Activated CD8-positive, alpha-beta memory T cell treated with anti-CD3 and anti-CD28 coated beads, Interleukin-2, amount 10 ng/mL, durations not matched to agents 7 days and 5 days (primary cell): ENCODE data around the gene TMEM270. TPM values are rescaled to one million over a fixed set of nuclear protein-coding genes. Genes with fewer than 3 reads are reported as not detected.
A peak's percentile ranks its signal among the peaks of the same experiment; 100 is the strongest.
"Not testable (repeated sequence)": the region's sequence is repeated elsewhere in the genome, so short reads cannot be mapped to it uniquely, and the experiment has no call there.

Source experiments
- ATAC-seq: fragments of 150-1000 bp; cut with Tn5 transposase; one replicate; pipeline ENCODE4 v1.10.0; 2021; ENCODE audit warnings: moderate library complexity
- CTCF ChIA-PET: fragments of 350-600 bp; sonication (Branson Sonifier 250); formaldehyde crosslinking; loops from one replicate; lab custom pipeline; 2021; ENCODE audit warnings: antibody characterized with exemption; lab: Charles Lee
- DNase-seq: peaks from one replicate; pipeline ENCODE4 v3.0.0-alpha.2; 2020
- H3K27ac Mint-ChIP-seq: one replicate; pipeline ENCODE4 v1.8.0; 2021; ENCODE audit warnings: mild to moderate bottlenecking, mixed read lengths
- H3K27me3 Mint-ChIP-seq: one replicate; pipeline ENCODE4 v1.8.0; 2021; ENCODE audit warnings: mixed read lengths
- H3K36me3 Mint-ChIP-seq: one replicate; pipeline ENCODE4 v1.8.0; 2021; ENCODE audit warnings: mild to moderate bottlenecking, mixed read lengths
- H3K4me1 Mint-ChIP-seq: one replicate; pipeline ENCODE4 v1.8.0; 2021; ENCODE audit warnings: mixed read lengths
- H3K4me3 Mint-ChIP-seq: one replicate; pipeline ENCODE4 v1.8.0; 2021; ENCODE audit warnings: mild to moderate bottlenecking, moderate library complexity, mixed read lengths
- H3K9me3 Mint-ChIP-seq: one replicate; pipeline ENCODE4 v1.8.0; 2022; ENCODE audit warnings: low read depth, mixed read lengths
- total RNA-seq, 2 experiments: library from RNA; stranded (reverse); gene quantifications; one replicate each; pipeline ENCODE4 v1.2.3, GENCODE V29; 2021

The TMEM270 gene, protein sequence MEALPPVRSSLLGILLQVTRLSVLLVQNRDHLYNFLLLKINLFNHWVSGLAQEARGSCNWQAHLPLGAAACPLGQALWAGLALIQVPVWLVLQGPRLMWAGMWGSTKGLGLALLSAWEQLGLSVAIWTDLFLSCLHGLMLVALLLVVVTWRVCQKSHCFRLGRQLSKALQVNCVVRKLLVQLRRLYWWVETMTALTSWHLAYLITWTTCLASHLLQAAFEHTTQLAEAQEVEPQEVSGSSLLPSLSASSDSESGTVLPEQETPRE
- not detected for total RNA-seq

DNA sequence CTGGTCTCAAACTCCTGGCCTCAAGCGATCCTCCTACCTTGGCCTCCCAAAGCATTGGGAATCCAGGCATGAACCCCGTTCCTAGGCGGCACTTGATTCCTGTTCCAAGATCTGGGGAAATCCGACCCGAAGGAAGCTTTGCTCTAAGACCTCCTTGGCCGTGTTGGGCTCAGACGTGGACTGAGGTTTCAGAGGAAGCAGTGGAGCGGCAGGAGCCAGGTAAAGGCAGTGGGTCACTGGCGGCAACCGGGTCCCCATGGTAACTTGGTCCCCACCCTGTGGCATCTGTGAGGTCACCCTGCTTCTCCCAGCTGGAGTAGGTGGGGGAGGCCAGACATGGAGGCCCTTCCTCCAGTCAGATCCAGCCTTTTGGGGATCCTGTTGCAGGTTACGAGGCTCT lies at the start of gene TMEM270:
TMEM270 (plus strand) TSS at position 301 of the 400 bp plus-strand sequence; CDS start at position 337, 36 bp downstream.
- H3K36me3 Mint-ChIP-seq, result no peaks in the 10 kb centered on the region
- CTCF ChIA-PET, result no interaction called here

DNA sequence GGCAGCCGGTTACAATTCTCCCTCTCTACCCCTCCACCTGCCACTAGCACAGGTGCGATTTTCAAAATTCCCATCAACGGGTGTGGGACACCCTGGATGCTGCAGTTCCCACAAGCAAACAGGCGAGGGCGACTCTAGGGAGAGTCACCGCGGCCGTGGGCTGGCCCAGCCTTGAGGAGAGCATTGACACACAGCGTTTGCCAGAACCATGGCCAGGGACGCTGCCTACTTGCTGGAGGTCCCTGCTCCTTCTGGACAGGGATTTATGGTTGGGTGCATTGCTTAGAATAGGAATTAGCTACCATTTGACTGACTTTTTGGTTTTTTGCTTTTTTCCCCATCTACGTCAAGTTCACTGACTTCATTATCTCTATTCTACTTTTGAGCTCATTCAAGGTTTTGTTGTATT lies 49.2 kb upstream of the TMEM270 start:
- ATAC-seq, result peak; percentile 78

More for the DNA sequence above, at the start of gene TMEM270:
- ATAC-seq (no peak), DNase-seq (no peak)
- no peak within 1 kb of the TSS for H3K4me3 Mint-ChIP-seq
- peaks cover 14% of the 10 kb centered on the region for H3K27me3 Mint-ChIP-seq
- H3K9me3 Mint-ChIP-seq, result no peaks in the 10 kb centered on the region
- peaks cover 4% of the 10 kb centered on the region for H3K4me1 Mint-ChIP-seq
- no peak within 1 kb of the TSS for H3K27ac Mint-ChIP-seq

DNA sequence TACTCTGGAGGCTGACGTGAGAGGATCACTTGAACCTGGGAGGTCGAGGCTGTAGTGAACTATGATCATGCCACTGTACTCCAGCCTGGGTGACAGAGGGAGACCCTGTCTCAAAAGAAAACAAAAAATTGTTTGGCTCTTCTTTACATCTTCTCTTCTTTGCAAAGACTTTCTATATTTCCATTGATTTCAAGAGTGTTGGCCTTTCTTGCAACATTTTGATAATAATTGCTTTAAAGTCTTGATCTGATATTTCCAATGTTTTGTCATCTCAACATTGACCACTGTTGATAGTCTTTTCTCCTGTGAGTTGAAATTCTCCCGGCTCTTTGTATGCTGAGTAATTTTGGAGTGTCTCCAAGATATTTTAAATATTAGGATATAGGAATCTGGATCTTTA lies 48.0 kb upstream of the TMEM270 start:
- Mint-ChIP-seq H3K27me3 (peaks cover 3% of the 10 kb centered on the region), H3K27ac (no peak overlapping the region), H3K4me3 (no peak overlapping the region), H3K4me1 (no peaks in the 10 kb centered on the region), H3K36me3 (no peaks in the 10 kb centered on the region), H3K9me3 (peaks cover 2% of the 10 kb centered on the region)
- DNase-seq (no peak), ATAC-seq (no peak)
- CTCF ChIA-PET, result interaction anchor here (2.6 kb wide), 1 partner anchor 42 kb away, joined by 21 read pairs; no protein-coding TSS in a partner anchor

More for the DNA sequence above, 49.2 kb upstream of the TMEM270 start:
- no peaks in the 10 kb centered on the region for H3K4me1 Mint-ChIP-seq
- peaks cover 3% of the 10 kb centered on the region for H3K27me3 Mint-ChIP-seq
- peak; percentile 62 for DNase-seq
- CTCF ChIA-PET, result interaction anchor here (0.9 to 2.6 kb wide), 5 partner anchors 15 to 114 kb away, joined by 3 to 21 read pairs (median 4); no protein-coding TSS in a partner anchor
- no peak overlapping the region for H3K27ac Mint-ChIP-seq
- H3K4me3 Mint-ChIP-seq, result no peak overlapping the region
- H3K36me3 Mint-ChIP-seq, result no peaks in the 10 kb centered on the region
- H3K9me3 Mint-ChIP-seq, result peaks cover 2% of the 10 kb centered on the region

DNA sequence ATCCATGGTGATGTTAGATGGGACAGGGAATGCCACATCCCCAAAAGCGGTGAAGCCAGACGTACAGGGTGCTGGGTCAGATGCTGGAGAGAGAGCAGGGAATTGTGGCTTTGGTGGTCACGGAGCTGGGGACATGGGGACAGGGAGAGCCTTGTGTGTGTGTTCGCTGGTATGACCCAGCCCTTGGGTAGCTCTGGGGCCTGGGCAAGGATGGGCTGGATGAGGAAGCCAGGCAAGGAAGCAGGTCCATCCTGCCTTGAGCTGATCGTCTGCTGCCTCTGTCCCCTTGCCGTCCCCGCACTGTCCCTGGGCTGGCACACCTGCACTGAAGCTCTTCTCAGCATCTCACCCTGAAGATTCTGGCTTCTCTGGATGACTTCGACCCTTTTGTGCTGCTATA lies 45.5 kb upstream of the TMEM270 start:
- Mint-ChIP-seq H3K27ac (no peak overlapping the region), H3K36me3 (no peaks in the 10 kb centered on the region), H3K4me1 (no peaks in the 10 kb centered on the region), H3K9me3 (peaks cover 2% of the 10 kb centered on the region), H3K27me3 (peaks cover 3% of the 10 kb centered on the region), H3K4me3 (no peak overlapping the region)
- ATAC-seq (no peak), DNase-seq (no peak)
- CTCF ChIA-PET, result interaction anchor here (0.7 to 2.0 kb wide), 3 partner anchors 11 to 40 kb away, joined by 3 to 10 read pairs (median 4); partner anchors contain the start of gene METTL27

- DNase-seq, result no peak
Observed at GRCh38 chr7:73817121-73817520, 43.8 kb upstream of the TMEM270 start.

DNA sequence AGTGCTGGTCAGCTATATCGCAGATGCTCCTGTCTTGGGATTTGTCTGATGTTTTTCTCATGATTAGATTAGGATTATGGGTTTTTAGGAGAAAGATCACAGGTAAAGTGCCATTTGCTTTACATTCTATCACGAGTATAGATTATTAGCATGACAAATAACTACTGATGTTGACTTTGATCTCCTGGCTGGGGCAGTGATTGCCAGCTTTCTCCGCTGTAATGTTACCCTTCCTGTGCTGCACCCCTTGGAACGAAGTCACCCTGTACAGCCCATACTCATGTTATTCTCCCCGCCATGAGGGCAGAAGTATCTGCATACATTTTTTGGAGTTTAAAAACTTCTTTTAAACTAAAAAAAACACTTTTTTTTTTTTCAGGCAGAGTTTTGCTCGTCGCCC lies 40.9 kb upstream of the TMEM270 start:
- CTCF ChIA-PET, result interaction anchor here (0.7 kb wide), 1 partner anchor 35 kb away, joined by 3 read pairs; no protein-coding TSS in a partner anchor
- no peaks in the 10 kb centered on the region for H3K4me1 Mint-ChIP-seq
- H3K4me3 Mint-ChIP-seq, result no peak overlapping the region
- no peak overlapping the region for H3K27ac Mint-ChIP-seq
- no peak for DNase-seq
- no peaks in the 10 kb centered on the region for H3K36me3 Mint-ChIP-seq
- peaks cover 4% of the 10 kb centered on the region for H3K27me3 Mint-ChIP-seq
- H3K9me3 Mint-ChIP-seq, result no peaks in the 10 kb centered on the region
- ATAC-seq, result no peak

More at GRCh38 chr7:73817121-73817520, 43.8 kb upstream of the TMEM270 start:
- Mint-ChIP-seq H3K4me1 (no peaks in the 10 kb centered on the region), H3K27ac (no peak overlapping the region), H3K9me3 (peaks cover 2% of the 10 kb centered on the region), H3K27me3 (peaks cover 3% of the 10 kb centered on the region), H3K4me3 (no peak overlapping the region), H3K36me3 (no peaks in the 10 kb centered on the region)
- CTCF ChIA-PET, result interaction anchor here (0.7 kb wide), 1 partner anchor 76 kb away, joined by 3 read pairs; no protein-coding TSS in a partner anchor
- no peak for ATAC-seq

DNA sequence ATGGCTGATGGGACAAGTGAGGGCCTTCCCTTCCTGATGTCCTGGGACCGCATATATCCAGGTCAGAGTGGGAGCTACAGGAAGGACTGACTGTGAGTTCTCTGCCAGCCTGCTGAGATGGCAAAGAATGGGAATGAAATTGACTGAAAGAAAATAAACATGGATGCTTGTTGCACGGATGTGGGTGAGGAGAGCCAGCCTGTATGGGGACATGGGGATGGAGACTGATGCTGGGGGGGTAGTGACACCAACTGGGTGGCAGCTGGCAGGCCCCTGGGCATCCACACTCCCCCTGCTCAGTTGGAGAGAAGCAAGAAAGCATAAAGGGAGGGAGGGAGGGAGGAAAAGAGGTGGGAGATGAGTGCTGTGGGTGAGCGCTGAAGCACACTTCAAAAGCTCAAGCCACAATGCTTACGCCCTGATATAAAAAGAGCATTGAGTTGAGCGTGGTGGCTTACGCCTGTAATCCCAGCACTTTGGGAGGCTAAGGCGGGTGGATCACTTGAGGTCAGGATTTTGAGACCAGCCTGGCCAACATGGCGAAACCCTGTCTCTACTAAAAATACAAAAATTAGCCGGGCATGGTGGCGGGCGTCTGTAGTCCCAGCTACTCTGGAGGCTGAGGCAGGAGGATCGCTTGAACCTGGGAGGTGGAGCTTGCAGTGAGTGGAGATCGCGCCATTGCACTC lies 39.2 kb upstream of the TMEM270 start:
- H3K9me3 Mint-ChIP-seq, H3K27ac Mint-ChIP-seq, H3K4me3 Mint-ChIP-seq, ATAC-seq, DNase-seq, H3K36me3 Mint-ChIP-seq, H3K27me3 Mint-ChIP-seq, H3K4me1 Mint-ChIP-seq: not testable (repeated sequence)
- CTCF ChIA-PET, result interaction anchor here (1.3 kb wide), 1 partner anchor 33 kb away, joined by 6 read pairs; no protein-coding TSS in a partner anchor

- Mint-ChIP-seq H3K4me1 (peaks cover 10% of the 10 kb centered on the region), H3K27me3 (peaks cover 15% of the 10 kb centered on the region), H3K4me3 (no peak overlapping the region), H3K36me3 (no peaks in the 10 kb centered on the region), H3K9me3 (no peaks in the 10 kb centered on the region), H3K27ac (no peak overlapping the region)
- CTCF ChIA-PET, result interaction anchor here (1.0 to 1.3 kb wide), 3 partner anchors 32 to 34 kb away, joined by 3 to 6 read pairs (median 4); no protein-coding TSS in a partner anchor
- no peak for DNase-seq
- ATAC-seq, result no peak
Observed at GRCh38 chr7:73822319-73823173, 38.4 kb upstream of the TMEM270 start.

GRCh38 chr7:73823257-73823656 lies 37.7 kb upstream of the TMEM270 start:
- peaks cover 15% of the 10 kb centered on the region for H3K27me3 Mint-ChIP-seq
- no peak for ATAC-seq
- CTCF ChIA-PET, result interaction anchor here (1.0 to 1.3 kb wide), 2 partner anchors 31 to 34 kb away, joined by 3 to 4 read pairs; no protein-coding TSS in a partner anchor
- peaks cover 16% of the 10 kb centered on the region for H3K4me1 Mint-ChIP-seq
- no peaks in the 10 kb centered on the region for H3K9me3 Mint-ChIP-seq
- H3K27ac Mint-ChIP-seq, result peak overlapping the region; percentile 17
- H3K36me3 Mint-ChIP-seq, result no peaks in the 10 kb centered on the region
- DNase-seq, result no peak
- H3K4me3 Mint-ChIP-seq, result no peak overlapping the region

- H3K36me3 Mint-ChIP-seq, result no peaks in the 10 kb centered on the region
- CTCF ChIA-PET, result interaction anchor here (1.3 kb wide), 1 partner anchor 31 kb away, joined by 4 read pairs; no protein-coding TSS in a partner anchor
- H3K4me3 Mint-ChIP-seq, result no peak overlapping the region
Observed at GRCh38 chr7:73823873-73824592, 36.9 kb upstream of the TMEM270 start.

GRCh38 chr7:73824986-73825385 lies 36.0 kb upstream of the TMEM270 start:
- Mint-ChIP-seq H3K36me3 (no peaks in the 10 kb centered on the region), H3K9me3 (no peaks in the 10 kb centered on the region), H3K27me3 (peaks cover 23% of the 10 kb centered on the region), H3K4me1 (peaks cover 26% of the 10 kb centered on the region), H3K27ac (no peak overlapping the region), H3K4me3 (no peak overlapping the region)
- CTCF ChIA-PET, result no interaction called here
- DNase-seq (no peak), ATAC-seq (no peak)

More at GRCh38 chr7:73823873-73824592, 36.9 kb upstream of the TMEM270 start:
- peaks cover 23% of the 10 kb centered on the region for H3K4me1 Mint-ChIP-seq
- H3K9me3 Mint-ChIP-seq, result no peaks in the 10 kb centered on the region
- H3K27ac Mint-ChIP-seq, result no peak overlapping the region
- ATAC-seq (no peak), DNase-seq (no peak)
- peaks cover 19% of the 10 kb centered on the region for H3K27me3 Mint-ChIP-seq

- no peaks in the 10 kb centered on the region for H3K9me3 Mint-ChIP-seq
- H3K4me1 Mint-ChIP-seq, result peaks cover 26% of the 10 kb centered on the region
- H3K27me3 Mint-ChIP-seq, result peaks cover 21% of the 10 kb centered on the region
- no peak overlapping the region for H3K4me3 Mint-ChIP-seq
- no peak for DNase-seq
- no peaks in the 10 kb centered on the region for H3K36me3 Mint-ChIP-seq
- CTCF ChIA-PET, result interaction anchor here (1.0 to 2.1 kb wide), 2 partner anchors 27 to 199 kb away, joined by 3 to 11 read pairs; no protein-coding TSS in a partner anchor
- no peak for ATAC-seq
- H3K27ac Mint-ChIP-seq, result no peak overlapping the region
Observed at GRCh38 chr7:73827567-73828106, 33.3 kb upstream of the TMEM270 start.
